Amygdala (tissue), 56 donors: ENCODE data around the gene OGFOD3.

ENCODE experiments used
- DNase-seq, 56 donors: peaks; one replicate each; lab custom pipeline; 2025; lab: John Stamatoyannopoulos, UW

Gene OGFOD3

DNA sequence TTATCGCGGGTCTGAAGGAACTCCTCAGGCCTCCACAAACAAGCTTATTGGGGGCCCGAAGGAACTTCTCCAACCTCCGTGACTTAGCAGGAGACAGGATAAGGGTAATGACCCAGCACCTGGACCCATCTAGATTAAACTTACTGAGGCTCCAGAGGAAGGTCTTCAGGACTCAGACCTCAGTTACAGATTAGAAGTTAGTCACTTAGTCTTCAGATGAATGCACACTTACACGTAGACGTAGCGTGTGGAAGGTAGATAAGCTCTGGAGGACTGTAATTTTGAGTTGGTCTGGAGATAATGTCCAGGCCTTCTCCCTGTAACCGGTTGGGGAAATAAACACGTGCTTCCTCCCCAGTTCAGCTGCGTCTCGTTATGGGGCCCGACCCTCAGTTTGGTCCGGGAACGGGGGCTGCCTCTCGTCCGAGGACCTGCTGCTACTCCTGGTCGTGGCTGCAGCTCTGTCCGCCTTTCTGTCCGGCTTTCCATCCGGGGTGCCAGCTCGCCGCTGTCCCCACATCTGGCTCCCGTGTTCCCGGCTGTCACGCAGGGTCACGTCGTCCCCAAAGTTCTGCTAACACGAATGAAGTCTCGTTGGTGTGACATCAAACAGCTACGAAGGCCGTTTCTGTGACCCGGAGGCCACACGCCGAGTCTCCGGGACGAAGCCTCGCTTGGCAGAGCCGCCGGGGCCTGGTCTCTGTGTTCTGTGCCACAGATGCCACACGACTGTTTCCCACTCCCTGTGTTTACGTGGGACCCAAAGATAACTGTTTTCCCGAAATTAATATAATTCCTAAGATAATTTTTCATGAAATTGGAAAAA lies 73.0 kb downstream of the OGFOD3 start:
- no peak for DNase-seq

GRCh38 chr17:82344175-82344907 lies 74.0 kb downstream of the OGFOD3 start:
- DNase-seq, result no peak

DNA sequence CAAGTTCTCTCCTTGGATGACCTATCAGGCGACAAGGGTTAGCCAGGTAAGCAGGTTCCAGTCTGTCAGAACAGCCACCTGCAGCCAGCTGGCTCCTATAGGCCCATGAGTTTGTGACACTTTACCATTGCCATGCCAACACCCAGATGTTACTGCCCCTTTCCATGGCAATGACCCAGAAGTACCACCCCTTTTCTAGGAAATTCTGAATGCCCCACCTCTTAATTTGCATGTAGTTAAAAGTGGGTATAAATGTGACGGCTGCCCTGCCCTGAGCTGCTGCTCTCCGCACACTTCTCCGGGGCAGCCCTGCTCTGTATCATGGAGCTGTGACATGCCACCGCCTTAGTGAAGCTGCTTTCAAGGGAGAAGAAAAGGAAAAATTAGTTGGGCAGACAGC lies 74.8 kb downstream of the OGFOD3 start:
- DNase-seq, result no peak

GRCh38 chr17:82342361-82343079 lies 75.9 kb downstream of the OGFOD3 start:
- DNase-seq, result no peak

GRCh38 chr17:82339634-82340580 lies 78.5 kb downstream of the OGFOD3 start:
- DNase-seq, result no peak
